SU-DHL-6 (cell line): ENCODE measurements around the gene HOXA6.

Experiments
- CTCF ChIP-seq: fragments of 200-600 bp; sonication (generic); IDR thresholded peaks from one replicate; pipeline ENCODE4 v1.5.1; 2017; ENCODE audit warnings: antibody characterized with exemption, mild to moderate bottlenecking, low read length, moderate library complexity; ENCODE audit not compliant: insufficient read depth, poor library complexity, severe bottlenecking
- EZH2phosphoT487 ChIP-seq: fragments of 200-600 bp; sonication (generic), shearing (Covaris generic); conservative IDR thresholded peaks from 2 replicates; pipeline ENCODE4 v1.6.1; 2018; ENCODE audit warnings: mild to moderate bottlenecking, antibody characterized with exemption, low read length, moderate library complexity, mixed read lengths

GRCh38 chr7:27124096-27124901 is 23.3 kb downstream of the HOXA6 start:
- TF ChIP-seq CTCF: no peak
- TF ChIP-seq EZH2phosphoT487: no peak
